GM18907 (cell line): Measurements from ENCODE around the gene UBE2J2.

ENCODE experiments used
- ATAC-seq: cut with Tn5 transposase; IDR thresholded peaks from one replicate; pipeline ENCODE4 v1.9.1; 2021; ENCODE audit warnings: mild to moderate bottlenecking, moderate library complexity; ENCODE audit not compliant: unreplicated experiment

Gene UBE2J2

GRCh38 chr1:1309251-1310108 is 35.8 kb upstream of the UBE2J2 start:
- ATAC-seq, result no peak

GRCh38 chr1:1308756-1309250 is 35.1 kb upstream of the UBE2J2 start:
- ATAC-seq, result peak; percentile 14

- ATAC-seq, result peak; percentile 53
These were observed 34.5 kb upstream of the UBE2J2 start, which contains the start of the genes ACAP3 and PUSL1 for GRCh38 chr1:1307923-1308755. Gene ACAP3 (minus strand): TSS chr1:1307930. CDS start chr1:1307815, 115 bp downstream. Gene PUSL1 (plus strand): TSS chr1:1308597. CDS start chr1:1308644, 47 bp downstream.

- ATAC-seq, result peak; percentile 5
These were observed 33.7 kb upstream of the UBE2J2 start for GRCh38 chr1:1307261-1307922.

GRCh38 chr1:1306661-1307260 is 33.1 kb upstream of the UBE2J2 start:
- ATAC-seq, result no peak

GRCh38 chr1:1306070-1306660 is 32.5 kb upstream of the UBE2J2 start:
- no peak for ATAC-seq

- ATAC-seq, result peak; percentile 17
These were observed 31.8 kb upstream of the UBE2J2 start for GRCh38 chr1:1305300-1306069.

GRCh38 chr1:1304331-1305299 is 31.0 kb upstream of the UBE2J2 start:
- no peak for ATAC-seq

GRCh38 chr1:1303736-1304135 is 30.1 kb upstream of the UBE2J2 start:
- no peak for ATAC-seq

GRCh38 chr1:1302951-1303509 is 29.4 kb upstream of the UBE2J2 start:
- ATAC-seq, result no peak

- ATAC-seq, result no peak
These were observed 28.4 kb upstream of the UBE2J2 start for GRCh38 chr1:1302006-1302430.

- no peak for ATAC-seq
These were observed 26.7 kb upstream of the UBE2J2 start for GRCh38 chr1:1300352-1300739.

- ATAC-seq, result no peak
These were observed 26.2 kb upstream of the UBE2J2 start for GRCh38 chr1:1299686-1300351.

GRCh38 chr1:1298861-1299685 is 25.4 kb upstream of the UBE2J2 start:
- ATAC-seq, result no peak

GRCh38 chr1:1297802-1298424 is 24.3 kb upstream of the UBE2J2 start:
- ATAC-seq, result no peak
